Mononuclear cell (primary cell): ENCODE data around the gene ADD1. TPM values are rescaled to one million over a fixed set of nuclear protein-coding genes. Genes with fewer than 3 reads are reported as not detected.

Source experiments
- H3K27me3 ChIP-seq: 2 replicates; pipeline ENCODE4 v1.6.0; 2011; ENCODE audit warnings: low read length, control low read depth; ENCODE audit not compliant: insufficient read depth
- H3K4me1 ChIP-seq: 2 replicates; pipeline ENCODE4 v1.5.1; 2011; ENCODE audit warnings: mild to moderate bottlenecking, low read length, control low read depth; ENCODE audit not compliant: insufficient read depth
- H3K4me3 ChIP-seq: 2 replicates; pipeline ENCODE4 v1.5.1; 2011; ENCODE audit warnings: mild to moderate bottlenecking, low read length, moderate library complexity
- H3K9me3 ChIP-seq: 2 replicates; pipeline ENCODE4 v1.5.1; 2011; ENCODE audit warnings: low read depth, mild to moderate bottlenecking, control low read depth, low read length
- total RNA-seq: library from RNA; depleted of rRNA; stranded (reverse); fragments of >200 nt; gene quantifications from one replicate; pipeline ENCODE4 v1.2.3, GENCODE V29; 2012

The ADD1 gene
- total RNA-seq, 1 donor, result 147 TPM

- Histone ChIP-seq H3K4me3 (no peak overlapping the region), H3K9me3 (no peaks in the 10 kb centered on the region), H3K4me1 (peaks cover 76% of the 10 kb centered on the region), H3K27me3 (no peaks in the 10 kb centered on the region)
Measured at GRCh38 chr4:2852481-2852921, 8.9 kb downstream of the ADD1 start.

- H3K9me3 ChIP-seq, result no peaks in the 10 kb centered on the region
Measured at GRCh38 chr4:2855584-2855983, 11.9 kb downstream of the ADD1 start.

GRCh38 chr4:2856266-2856665 is 12.6 kb downstream of the ADD1 start:
- Histone ChIP-seq H3K4me1 (peaks cover 84% of the 10 kb centered on the region), H3K27me3 (no peaks in the 10 kb centered on the region), H3K9me3 (no peaks in the 10 kb centered on the region), H3K4me3 (no peak overlapping the region)

More at GRCh38 chr4:2855584-2855983, 11.9 kb downstream of the ADD1 start:
- H3K4me1 ChIP-seq, result peaks cover 84% of the 10 kb centered on the region
- no peaks in the 10 kb centered on the region for H3K27me3 ChIP-seq
- H3K4me3 ChIP-seq, result no peak overlapping the region

- H3K4me1 ChIP-seq, result peaks cover 83% of the 10 kb centered on the region
- no peak overlapping the region for H3K4me3 ChIP-seq
- no peaks in the 10 kb centered on the region for H3K9me3 ChIP-seq
- no peaks in the 10 kb centered on the region for H3K27me3 ChIP-seq
Measured at GRCh38 chr4:2857349-2857927, 13.8 kb downstream of the ADD1 start.

GRCh38 chr4:2858451-2859217 is 15.0 kb downstream of the ADD1 start:
- H3K4me3 ChIP-seq, result no peak overlapping the region
- no peaks in the 10 kb centered on the region for H3K27me3 ChIP-seq
- H3K4me1 ChIP-seq, result peaks cover 83% of the 10 kb centered on the region
- H3K9me3 ChIP-seq, result no peaks in the 10 kb centered on the region

- Histone ChIP-seq H3K27me3 (no peaks in the 10 kb centered on the region), H3K4me3 (no peak overlapping the region), H3K9me3 (no peaks in the 10 kb centered on the region), H3K4me1 (peaks cover 80% of the 10 kb centered on the region)
Measured at GRCh38 chr4:2859514-2859913, 15.9 kb downstream of the ADD1 start.

GRCh38 chr4:2860391-2861348 is 17.0 kb downstream of the ADD1 start:
- Histone ChIP-seq H3K4me1 (peaks cover 79% of the 10 kb centered on the region), H3K27me3 (no peaks in the 10 kb centered on the region), H3K9me3 (no peaks in the 10 kb centered on the region), H3K4me3 (no peak overlapping the region)

- no peaks in the 10 kb centered on the region for H3K9me3 ChIP-seq
- no peaks in the 10 kb centered on the region for H3K27me3 ChIP-seq
- H3K4me3 ChIP-seq, result no peak overlapping the region
- H3K4me1 ChIP-seq, result peaks cover 72% of the 10 kb centered on the region
Measured at GRCh38 chr4:2861631-2862436, 18.2 kb downstream of the ADD1 start.

GRCh38 chr4:2862528-2862927 is 18.9 kb downstream of the ADD1 start:
- peaks cover 69% of the 10 kb centered on the region for H3K4me1 ChIP-seq
- no peaks in the 10 kb centered on the region for H3K27me3 ChIP-seq

GRCh38 chr4:2863649-2864048 is 20.0 kb downstream of the ADD1 start:
- no peaks in the 10 kb centered on the region for H3K9me3 ChIP-seq
- no peaks in the 10 kb centered on the region for H3K27me3 ChIP-seq
- H3K4me3 ChIP-seq, result no peak overlapping the region
- peaks cover 69% of the 10 kb centered on the region for H3K4me1 ChIP-seq

More at GRCh38 chr4:2862528-2862927, 18.9 kb downstream of the ADD1 start:
- no peak overlapping the region for H3K4me3 ChIP-seq
- no peaks in the 10 kb centered on the region for H3K9me3 ChIP-seq

GRCh38 chr4:2865196-2865780 is 21.6 kb downstream of the ADD1 start:
- no peak overlapping the region for H3K4me3 ChIP-seq
- no peaks in the 10 kb centered on the region for H3K9me3 ChIP-seq
- H3K4me1 ChIP-seq, result peaks cover 59% of the 10 kb centered on the region
- no peaks in the 10 kb centered on the region for H3K27me3 ChIP-seq

GRCh38 chr4:2866160-2866861 is 22.7 kb downstream of the ADD1 start:
- Histone ChIP-seq H3K27me3 (no peaks in the 10 kb centered on the region), H3K4me3 (no peak overlapping the region), H3K4me1 (peaks cover 57% of the 10 kb centered on the region), H3K9me3 (no peaks in the 10 kb centered on the region)

- Histone ChIP-seq H3K4me1 (peaks cover 57% of the 10 kb centered on the region), H3K9me3 (no peaks in the 10 kb centered on the region), H3K4me3 (no peak overlapping the region), H3K27me3 (no peaks in the 10 kb centered on the region)
Measured at GRCh38 chr4:2866891-2867290, 23.2 kb downstream of the ADD1 start.
